ENCODE results near the gene MLN. TPM values are rescaled to one million over a fixed set of nuclear protein-coding genes. Genes with fewer than 3 reads are reported as not detected.

The MLN gene
- total RNA-seq, 1 experiment from 2014 or later = not detected

GRCh38 chr6:33749401-33749800, 54.4 kb downstream of the MLN start:
- Histone ChIP-seq H3K23ac (ENCODE audit: insufficient read length, low read depth, low read length) (no peak overlapping the region), H3K56ac (ENCODE audit: insufficient read length, low read depth, low read length) (no peak overlapping the region), H3K79me1 (ENCODE audit: insufficient read depth, low read depth, low read length, poor library complexity, severe bottlenecking) (no peaks in the 10 kb centered on the region), H3K27me3 (ENCODE audit: insufficient read depth, low read length) (no peaks in the 10 kb centered on the region), H3K27ac (ENCODE audit: insufficient read length, low read depth, low read length) (no peak overlapping the region), H3K14ac (ENCODE audit: insufficient read depth, low read length) (no peak overlapping the region), H3K9ac (ENCODE audit: extremely low read depth, insufficient read length, low read length) (no peak overlapping the region), H4K91ac (ENCODE audit: insufficient read length, low read depth, low read length) (no peak overlapping the region), H3K4ac (ENCODE audit: low read depth, low read length) (no peak overlapping the region), H3K4me2 (ENCODE audit: insufficient read depth, insufficient read length, low read length) (no peak overlapping the region), H2AK5ac (ENCODE audit: insufficient read length, low read length) (no peak overlapping the region), H4K5ac (ENCODE audit: insufficient read length, low read depth, low read length) (no peak overlapping the region), H3T11ph (ENCODE audit: low read length) (no peak overlapping the region), H3K4me1 (ENCODE audit: insufficient read depth, low read length) (peaks cover 8% of the 10 kb centered on the region; the same call in 1 of the 2 replicates), H3K18ac (ENCODE audit: insufficient read length, low read depth, low read length) (no peak overlapping the region), H2BK15ac (ENCODE audit: low read depth, low read length) (no peak overlapping the region), H2AFZ (ENCODE audit: low read length) (no peak overlapping the region), H4K8ac (replicated peaks; ENCODE audit: insufficient read length, low read depth, low read length) (no peak overlapping the region), H4K20me1 (ENCODE audit: control insufficient read depth, insufficient read depth, insufficient read length) (no peaks in the 10 kb centered on the region), H2BK20ac (ENCODE audit: low read depth, low read length, poor library complexity, severe bottlenecking) (no peak overlapping the region), H2BK12ac (ENCODE audit: insufficient read length, low read depth, low read length) (no peak overlapping the region), H3K23me2 (ENCODE audit: insufficient read length, low read depth, low read length, poor library complexity, severe bottlenecking) (no peaks in the 10 kb centered on the region), H2BK120ac (ENCODE audit: low read depth, low read length, poor library complexity, severe bottlenecking) (no peak overlapping the region), H3K9me3 (ENCODE audit: control insufficient read depth, low read depth, low read length) (no peaks in the 10 kb centered on the region), H2BK5ac (ENCODE audit: insufficient read length, low read length) (no peak overlapping the region), H3K79me2 (ENCODE audit: insufficient read depth, low read length) (no peaks in the 10 kb centered on the region)
- DNase-seq = no peak
- Mint-ChIP-seq H3K9me3 (no peaks in the 10 kb centered on the region; a peak in 1 of 5 replicates), H3K27ac (no peak overlapping the region), H3K4me3 (no peak overlapping the region), H3K4me1 (peaks cover 42 to 76% of the 10 kb centered on the region in 2 experiments), H3K27me3 (ENCODE audit: low read depth) (peaks cover 10% of the 10 kb centered on the region), H3K36me3 (ENCODE audit: insufficient read depth in 1 of 3, low read depth in 3 of 3) (no peaks in the 10 kb centered on the region; a peak in 1 of 7 replicates)
- WGBS (ENCODE audit: extremely low coverage, insufficient read length, low lambda C conversion rate) = no CpG with 5 or more reads among the region's 7 CpGs
- TF ChIP-seq CTCF (conservative IDR thresholded peaks at IDR 0.05) = no peak

Measured in H9 (cell line).